T47D (cell line): ENCODE data around the gene OSER1.
"Not testable (repeated sequence)": the region's sequence is repeated elsewhere in the genome, so short reads cannot be mapped to it uniquely, and the experiment has no call there.

Source experiments
- DNase-seq, 2 experiments: peaks; one replicate each; pipeline versions ENCODE4 v3.0.0 to v3.0.0-alpha.2; 2011 to 2012; ENCODE audit warnings: low read depth in 1 of 2, low spot score in 1 of 2
- JUND ChIP-seq: IDR thresholded peaks from 2 replicates; pipeline ENCODE4 v1.6.1; 2012; ENCODE audit warnings: low read depth
- in situ Hi-C: cut with HindIII; loops from 2 replicates; pipeline ENCODE4 v1.10.0; 2016; ENCODE audit warnings: low sequenced_read_pairs, low pct_unique_long_range_greater_than_20kb

OSER1 gene

GRCh38 chr20:44210406-44211176, at the start of gene OSER1:
TSS of gene OSER1 (minus strand) at chr20:44210771. CDS start at chr20:44206957, 3,814 bp downstream.
- in situ Hi-C loops: no loop called here
- TF ChIP-seq JUND: no peak
- peak; percentile 95 to 100 for DNase-seq

- no peak for TF ChIP-seq JUND
- no peak for DNase-seq
- in situ Hi-C loops: no loop called here
Measured at GRCh38 chr20:44258226-44258890, 47.8 kb upstream of the OSER1 start.

- no peak for TF ChIP-seq JUND
- no peak for DNase-seq
- in situ Hi-C loops: no loop called here
Measured at GRCh38 chr20:44256961-44257360, 46.4 kb upstream of the OSER1 start.

- in situ Hi-C loops: no loop called here
- no peak for DNase-seq
- TF ChIP-seq JUND: no peak
Measured at GRCh38 chr20:44255942-44256341, 45.4 kb upstream of the OSER1 start.

GRCh38 chr20:44254073-44254472, 43.5 kb upstream of the OSER1 start:
- in situ Hi-C loops: no loop called here
- no peak for DNase-seq
- TF ChIP-seq JUND: no peak

- TF ChIP-seq JUND: no peak
- DNase-seq: no peak
- in situ Hi-C loops: no loop called here
Measured at GRCh38 chr20:44253528-44253927, 43.0 kb upstream of the OSER1 start.

- in situ Hi-C loops: no loop called here
- TF ChIP-seq JUND: no peak
- DNase-seq: no peak
Measured at GRCh38 chr20:44251284-44251683, 40.7 kb upstream of the OSER1 start.

- no peak for TF ChIP-seq JUND
- in situ Hi-C loops: no loop called here
- DNase-seq: no peak
Measured at GRCh38 chr20:44248410-44248759, 37.8 kb upstream of the OSER1 start.

- peak; percentile 71 to 76 for DNase-seq
- in situ Hi-C loops: no loop called here
- TF ChIP-seq JUND: no peak
Measured at GRCh38 chr20:44247586-44248409, 37.2 kb upstream of the OSER1 start.

GRCh38 chr20:44247131-44247571, 36.6 kb upstream of the OSER1 start, which contains the start of gene GDAP1L1:
TSS of gene GDAP1L1 (plus strand) at chr20:44247308. CDS start at chr20:44247335, 27 bp downstream.
- no peak for TF ChIP-seq JUND
- no peak for DNase-seq
- in situ Hi-C loops: no loop called here

GRCh38 chr20:44245977-44246376, 35.4 kb upstream of the OSER1 start:
- no peak for TF ChIP-seq JUND
- in situ Hi-C loops: no loop called here
- DNase-seq: no peak

- TF ChIP-seq JUND: no peak
- DNase-seq: no peak
- in situ Hi-C loops: no loop called here
Measured at GRCh38 chr20:44241796-44242195, 31.2 kb upstream of the OSER1 start.

- DNase-seq, in situ Hi-C loops: not testable (repeated sequence)
Measured at GRCh38 chr20:44236840-44237239, 26.3 kb upstream of the OSER1 start.
